Hepatocyte (in vitro differentiated cells): ENCODE results near the gene PWP2. TPM values are rescaled to one million over a fixed set of nuclear protein-coding genes. Genes with fewer than 3 reads are reported as not detected.
"Not testable (repeated sequence)": the region's sequence is repeated elsewhere in the genome, so short reads cannot be mapped to it uniquely, and the experiment has no call there.

ENCODE experiments used
- DNase-seq: peaks from one replicate; pipeline ENCODE4 v3.0.0-alpha.2; 2016; ENCODE audit warnings: low spot score
- H2AFZ ChIP-seq: fragments of 200-600 bp; sonication (generic); 2 replicates; pipeline ENCODE4 v1.6.0; 2016; ENCODE audit warnings: antibody characterized with exemption, mild to moderate bottlenecking
- H3K27ac ChIP-seq: fragments of 200-600 bp; sonication (generic); 2 replicates; pipeline ENCODE4 v1.5.1; 2016; ENCODE audit warnings: mild to moderate bottlenecking
- H3K27me3 ChIP-seq: fragments of 200-600 bp; sonication (generic); 2 replicates; pipeline ENCODE4 v1.6.1; 2016
- H3K36me3 ChIP-seq: fragments of 200-600 bp; sonication (generic); replicated peaks from 2 replicates; pipeline ENCODE4 v1.5.1; 2016; ENCODE audit warnings: low read depth; ENCODE audit not compliant: insufficient read depth
- H3K4me1 ChIP-seq: fragments of 200-600 bp; sonication (generic); 2 replicates; pipeline ENCODE4 v1.5.1; 2016; ENCODE audit warnings: mild to moderate bottlenecking, moderate library complexity; ENCODE audit not compliant: insufficient read depth
- H3K4me2 ChIP-seq: fragments of 200-600 bp; sonication (generic); 2 replicates; pipeline ENCODE4 v1.6.0; 2016
- H3K4me3 ChIP-seq: fragments of 200-600 bp; sonication (generic); 2 replicates; pipeline ENCODE4 v1.5.1; 2016; ENCODE audit warnings: mild to moderate bottlenecking
- H3K79me2 ChIP-seq: fragments of 200-600 bp; sonication (generic); 2 replicates; pipeline ENCODE4 v1.6.0; 2017; ENCODE audit warnings: mild to moderate bottlenecking
- H3K9me2 ChIP-seq: fragments of 200-600 bp; sonication (generic); replicated peaks from 2 replicates; pipeline ENCODE4 v1.6.0; 2017; ENCODE audit warnings: mild to moderate bottlenecking; ENCODE audit not compliant: insufficient read depth
- H3K9me3 ChIP-seq: fragments of 200-600 bp; sonication (generic); 2 replicates; pipeline ENCODE4 v1.5.1; 2016; ENCODE audit warnings: low read depth, mild to moderate bottlenecking
- H4K20me1 ChIP-seq: fragments of 200-600 bp; sonication (generic); 2 replicates; pipeline ENCODE4 v1.6.0; 2016; ENCODE audit warnings: mild to moderate bottlenecking; ENCODE audit not compliant: insufficient read depth, poor library complexity, severe bottlenecking
- EZH2 ChIP-seq: fragments of 200-600 bp; sonication (generic); IDR thresholded peaks from 2 replicates; pipeline ENCODE4 v1.6.1; 2016; ENCODE audit warnings: antibody characterized with exemption, mild to moderate bottlenecking, borderline replicate concordance
- EZH2phosphoT487 ChIP-seq: fragments of 200-600 bp; sonication (generic); IDR thresholded peaks from one replicate; pipeline ENCODE4 v1.6.1; 2018; ENCODE audit warnings: antibody characterized with exemption, mild to moderate bottlenecking, low read depth, moderate library complexity; ENCODE audit not compliant: unreplicated experiment, severe bottlenecking
- WGBS: methylation state at CpG from one replicate; pipeline ENCODE4 v1.1.6; 2016; ENCODE audit warnings: low lambda C conversion rate; ENCODE audit errors: missing lambda C conversion rate; 5-methylcytosine and 5-hydroxymethylcytosine counted together
- polyA plus RNA-seq: library from polyadenylated mRNA; unstranded; fragments of >200 nt; fragmentation: Nextera tagmentation; extraction: Ambion mirVana; gene quantifications from 2 replicates; pipeline ENCODE4 v1.2.1, GENCODE V29; 2016
- total RNA-seq: library from RNA; depleted of rRNA; stranded (reverse); fragments of >200 nt; gene quantifications from 2 replicates; pipeline ENCODE4 v1.2.3, GENCODE V29; 2014
- TF ChIP-seq, protein P1 (sequence below): fragments of 200-600 bp; sonication (generic); IDR thresholded peaks from 2 replicates; pipeline ENCODE4 v1.5.1; 2016; ENCODE audit warnings: antibody characterized with exemption, mild to moderate bottlenecking; ENCODE audit not compliant: poor library complexity

Gene PWP2
- total RNA-seq, result 1.3 and 3.3 TPM in 2 replicates
- 0.36 and 1.4 TPM in 2 replicates for polyA plus RNA-seq

DNA sequence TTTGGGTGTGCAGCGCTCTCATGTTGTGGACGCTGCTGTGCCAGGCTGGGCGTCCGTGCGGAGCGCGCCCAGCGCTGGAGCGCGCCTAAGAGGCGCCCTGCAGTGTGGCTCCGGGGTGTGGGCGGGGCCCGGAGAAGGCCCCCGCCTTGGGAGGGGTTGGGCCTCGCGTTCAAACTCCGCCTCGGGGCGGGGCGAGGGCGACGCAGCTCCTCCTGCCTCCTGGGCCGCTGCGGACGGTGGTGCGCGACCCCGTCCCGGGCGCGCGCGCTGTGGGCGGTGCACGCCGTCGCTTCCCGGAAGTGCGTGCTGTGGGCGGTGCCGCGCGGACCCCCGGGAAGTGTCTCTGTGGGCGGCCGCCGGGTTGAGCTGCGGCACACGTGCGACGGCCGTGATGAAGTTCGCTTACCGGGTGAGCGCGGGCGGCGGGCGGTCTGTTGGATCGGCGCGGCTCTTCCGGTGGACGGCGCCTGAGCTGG lies at the start of gene PWP2:
PWP2 (plus strand) TSS at position 374 of the 476 bp plus-strand sequence; CDS start at position 392, 18 bp downstream.
- not testable (repeated sequence) for H3K27ac ChIP-seq, H3K4me3 ChIP-seq
- WGBS, result no CpG with 5 or more reads among the region's 66 CpGs

DNA sequence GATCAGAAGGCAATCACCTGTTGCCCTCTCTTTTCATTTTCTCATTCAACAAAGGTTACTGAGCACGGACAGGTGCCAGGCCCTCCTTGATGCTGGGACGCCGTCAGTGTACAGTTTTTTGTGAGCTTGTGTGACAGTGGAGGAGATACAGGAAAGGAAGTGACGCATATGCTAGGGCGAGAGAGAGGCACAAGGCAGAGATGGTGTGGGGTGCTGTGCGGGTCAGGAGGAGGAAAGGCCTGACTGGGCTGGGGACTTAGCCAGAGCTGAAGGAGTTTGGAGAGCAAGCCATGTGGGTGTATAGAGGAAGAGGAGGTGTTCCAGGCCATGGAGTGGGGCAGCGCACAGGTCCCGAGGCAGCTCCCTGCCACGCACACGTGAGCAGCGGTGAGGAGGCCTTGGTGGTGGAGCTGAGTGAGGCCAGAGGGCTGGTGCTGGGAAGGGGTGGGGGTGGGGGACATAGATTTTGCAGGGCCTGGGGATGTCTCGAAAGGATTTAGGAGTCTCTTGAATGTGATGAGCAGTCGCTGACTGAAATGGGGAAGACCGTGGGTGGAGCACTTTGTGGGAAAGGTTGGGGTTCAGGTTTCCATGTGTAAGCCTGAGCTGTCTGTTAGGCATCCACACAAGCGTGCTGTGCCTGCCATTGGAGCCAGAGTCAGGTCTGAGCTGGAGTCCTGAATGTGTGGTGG lies 49.1 kb upstream of the PWP2 start:
- no peaks in the 10 kb centered on the region for H3K9me3 ChIP-seq
- no peaks in the 10 kb centered on the region for H3K4me1 ChIP-seq
- H3K27ac ChIP-seq, result no peak overlapping the region
- no peak for DNase-seq
- TF ChIP-seq EZH2 (no peak), EZH2phosphoT487 (no peak)
- TF ChIP-seq, protein P1, sequence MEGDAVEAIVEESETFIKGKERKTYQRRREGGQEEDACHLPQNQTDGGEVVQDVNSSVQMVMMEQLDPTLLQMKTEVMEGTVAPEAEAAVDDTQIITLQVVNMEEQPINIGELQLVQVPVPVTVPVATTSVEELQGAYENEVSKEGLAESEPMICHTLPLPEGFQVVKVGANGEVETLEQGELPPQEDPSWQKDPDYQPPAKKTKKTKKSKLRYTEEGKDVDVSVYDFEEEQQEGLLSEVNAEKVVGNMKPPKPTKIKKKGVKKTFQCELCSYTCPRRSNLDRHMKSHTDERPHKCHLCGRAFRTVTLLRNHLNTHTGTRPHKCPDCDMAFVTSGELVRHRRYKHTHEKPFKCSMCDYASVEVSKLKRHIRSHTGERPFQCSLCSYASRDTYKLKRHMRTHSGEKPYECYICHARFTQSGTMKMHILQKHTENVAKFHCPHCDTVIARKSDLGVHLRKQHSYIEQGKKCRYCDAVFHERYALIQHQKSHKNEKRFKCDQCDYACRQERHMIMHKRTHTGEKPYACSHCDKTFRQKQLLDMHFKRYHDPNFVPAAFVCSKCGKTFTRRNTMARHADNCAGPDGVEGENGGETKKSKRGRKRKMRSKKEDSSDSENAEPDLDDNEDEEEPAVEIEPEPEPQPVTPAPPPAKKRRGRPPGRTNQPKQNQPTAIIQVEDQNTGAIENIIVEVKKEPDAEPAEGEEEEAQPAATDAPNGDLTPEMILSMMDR, result no peak
- H3K36me3 ChIP-seq, result no peaks in the 10 kb centered on the region
- no peak overlapping the region for H3K4me3 ChIP-seq
- no peak overlapping the region for H2AFZ ChIP-seq
- WGBS, result 97% methylated on average over 13 of the region's 15 CpGs
- H3K9me2 ChIP-seq, result no peaks in the 10 kb centered on the region
- no peaks in the 10 kb centered on the region for H3K27me3 ChIP-seq
- no peaks in the 10 kb centered on the region for H4K20me1 ChIP-seq
- peaks cover 16% of the 10 kb centered on the region for H3K79me2 ChIP-seq
- H3K4me2 ChIP-seq, result no peak overlapping the region

More for the DNA sequence above, at the start of gene PWP2:
- not testable (repeated sequence) for H3K4me1 ChIP-seq, H3K79me2 ChIP-seq, H4K20me1 ChIP-seq, H3K27me3 ChIP-seq, H3K36me3 ChIP-seq, H3K4me2 ChIP-seq, H3K9me2 ChIP-seq, H2AFZ ChIP-seq, H3K9me3 ChIP-seq, DNase-seq

DNA sequence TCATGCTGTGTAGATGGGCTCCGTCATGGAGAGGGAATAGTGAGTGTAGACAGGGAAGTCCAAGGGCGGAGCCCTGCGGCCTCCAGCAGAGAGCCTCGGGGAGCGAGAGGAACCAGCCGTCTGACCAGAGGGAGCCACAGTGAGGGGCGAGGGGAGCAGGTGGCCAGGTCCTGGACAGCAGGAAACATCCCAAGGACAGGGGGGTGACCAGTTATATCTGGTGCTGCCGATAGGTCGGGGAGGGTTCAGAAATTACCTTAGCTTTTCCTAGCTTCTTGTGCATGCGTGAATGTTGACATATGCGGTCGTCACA lies 48.6 kb upstream of the PWP2 start:
- Histone ChIP-seq H3K9me2 (no peaks in the 10 kb centered on the region), H3K9me3 (no peaks in the 10 kb centered on the region), H3K4me1 (no peaks in the 10 kb centered on the region), H3K27me3 (no peaks in the 10 kb centered on the region), H4K20me1 (no peaks in the 10 kb centered on the region), H3K79me2 (peaks cover 13% of the 10 kb centered on the region), H3K36me3 (no peaks in the 10 kb centered on the region), H3K27ac (no peak overlapping the region), H3K4me2 (no peak overlapping the region), H3K4me3 (no peak overlapping the region), H2AFZ (no peak overlapping the region)
- no peak for DNase-seq
- WGBS, result 97% methylated on average over 12 of the region's 12 CpGs
- TF ChIP-seq, protein P1, result no peak
- TF ChIP-seq EZH2phosphoT487, result no peak
- no peak for TF ChIP-seq EZH2

DNA sequence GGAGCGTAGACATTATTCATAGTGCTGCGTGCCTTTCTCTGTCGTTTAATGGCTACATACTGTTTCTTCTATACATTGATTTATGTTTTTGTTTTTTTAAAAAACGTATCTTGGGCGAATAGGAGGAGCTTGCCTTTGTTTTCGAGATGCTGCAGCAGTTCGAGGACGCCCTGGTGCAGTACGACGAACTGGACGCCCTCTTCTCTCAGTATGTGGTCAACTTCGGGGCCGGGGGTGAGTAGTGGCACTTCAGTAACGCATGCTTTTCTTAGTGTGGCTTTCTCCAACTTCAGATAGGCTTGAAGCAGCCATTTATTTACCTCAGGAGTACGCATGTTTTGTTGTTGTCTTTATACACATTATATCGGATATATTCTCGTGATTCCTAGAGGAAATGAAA lies 48.2 kb upstream of the PWP2 start:
- TF ChIP-seq, protein P1, result no peak
- TF ChIP-seq EZH2phosphoT487 (no peak), EZH2 (no peak)
- H4K20me1 ChIP-seq, result no peaks in the 10 kb centered on the region
- H3K4me3 ChIP-seq, result no peak overlapping the region
- no peaks in the 10 kb centered on the region for H3K9me2 ChIP-seq
- no peaks in the 10 kb centered on the region for H3K9me3 ChIP-seq
- H3K27me3 ChIP-seq, result no peaks in the 10 kb centered on the region
- no peaks in the 10 kb centered on the region for H3K36me3 ChIP-seq
- H3K4me2 ChIP-seq, result no peak overlapping the region
- no peak overlapping the region for H2AFZ ChIP-seq
- DNase-seq, result no peak
- no peaks in the 10 kb centered on the region for H3K4me1 ChIP-seq
- H3K79me2 ChIP-seq, result peaks cover 9% of the 10 kb centered on the region
- no peak overlapping the region for H3K27ac ChIP-seq
- 96% methylated on average over 17 of the region's 17 CpGs for WGBS
